Neuronal stem cell (in vitro differentiated cells): ENCODE data around the gene LRMDA.

ENCODE experiments used
- DNase-seq: peaks from one replicate; pipeline ENCODE4 v3.0.0-alpha.2; 2013; ENCODE audit warnings: low spot score
- H2AFZ ChIP-seq: one replicate; pipeline ENCODE4 v1.6.1; 2013; ENCODE audit warnings: mild to moderate bottlenecking, low read length, inconsistent platforms
- H2AK5ac ChIP-seq: 2 replicates; pipeline ENCODE4 v1.6.1; 2013; ENCODE audit warnings: low read depth, mild to moderate bottlenecking, inconsistent platforms, low read length, moderate library complexity, mixed read lengths
- H2BK120ac ChIP-seq: 2 replicates; pipeline ENCODE4 v1.6.1; 2013; ENCODE audit warnings: low read depth, mild to moderate bottlenecking, inconsistent platforms, low read length, moderate library complexity, mixed read lengths
- H2BK12ac ChIP-seq: one replicate; pipeline ENCODE4 v1.6.1; 2013; ENCODE audit warnings: low read length, inconsistent platforms
- H2BK15ac ChIP-seq: 2 replicates; pipeline ENCODE4 v1.6.1; 2013; ENCODE audit warnings: mild to moderate bottlenecking, low read length, inconsistent platforms, mixed read lengths
- H2BK5ac ChIP-seq: one replicate; pipeline ENCODE4 v1.6.1; 2013; ENCODE audit warnings: inconsistent platforms, mild to moderate bottlenecking, low read length, moderate library complexity
- H3K14ac ChIP-seq: one replicate; pipeline ENCODE4 v1.6.1; 2013; ENCODE audit warnings: low read length, inconsistent platforms
- H3K18ac ChIP-seq: 2 replicates; pipeline ENCODE4 v1.6.1; 2013; ENCODE audit warnings: low read length, inconsistent platforms
- H3K23ac ChIP-seq: 2 replicates; pipeline ENCODE4 v1.6.1; 2013; ENCODE audit warnings: low read depth, mild to moderate bottlenecking, mixed read lengths, low read length, inconsistent platforms; ENCODE audit not compliant: poor library complexity
- H3K27ac ChIP-seq: replicated peaks from 3 replicates; pipeline ENCODE4 v1.5.1; 2013; ENCODE audit warnings: low read length, inconsistent platforms
- H3K27me3 ChIP-seq, 3 experiments: 2 replicates each; pipeline ENCODE4 v1.6.1; 2013; ENCODE audit warnings: low read length in 3 of 3, mild to moderate bottlenecking in 2 of 3, inconsistent platforms in 1 of 3, low read depth in 1 of 3, mixed read lengths in 1 of 3, moderate library complexity in 1 of 3; ENCODE audit not compliant: control insufficient read depth in 3 of 3, insufficient read depth in 3 of 3
- H3K36me3 ChIP-seq, 2 donors: replicated peaks in 1 of 2; 2 replicates each; pipeline ENCODE4 v1.6.1; 2013; ENCODE audit warnings: low read length in 2 of 2; ENCODE audit not compliant: control insufficient read depth in 2 of 2, insufficient read depth in 2 of 2
- H3K4ac ChIP-seq: 2 replicates; pipeline ENCODE4 v1.6.1; 2013; ENCODE audit warnings: inconsistent platforms, mild to moderate bottlenecking, low read length, moderate library complexity
- H3K4me1 ChIP-seq, 2 donors: 1 replicate in 1 of 2; 2 replicates in 1 of 2; pipeline ENCODE4 v1.6.1; 2013; ENCODE audit warnings: low read length in 2 of 2, low read depth in 1 of 2; ENCODE audit not compliant: control insufficient read depth in 2 of 2, insufficient read depth in 1 of 2
- H3K4me2 ChIP-seq: one replicate; pipeline ENCODE4 v1.6.1; 2013; ENCODE audit warnings: mild to moderate bottlenecking, low read length, inconsistent platforms; ENCODE audit not compliant: insufficient read depth, poor library complexity, severe bottlenecking
- H3K4me3 ChIP-seq, 2 donors: 2 replicates each; pipeline ENCODE4 v1.5.1; 2013; ENCODE audit warnings: low read length in 2 of 2, mild to moderate bottlenecking in 2 of 2, inconsistent platforms in 1 of 2, moderate library complexity in 1 of 2
- H3K79me1 ChIP-seq: one replicate; pipeline ENCODE4 v1.6.1; 2013; ENCODE audit warnings: low read depth, mild to moderate bottlenecking, inconsistent platforms, low read length, moderate library complexity
- H3K9ac ChIP-seq: one replicate; pipeline ENCODE4 v1.6.1; 2013; ENCODE audit warnings: mild to moderate bottlenecking, low read depth, low read length, inconsistent platforms; ENCODE audit not compliant: poor library complexity
- H3K9me3 ChIP-seq, 2 donors: replicated peaks in 1 of 2; 2 replicates each; pipeline versions ENCODE3 to v1.6.1; 2013; ENCODE audit warnings: low read length in 2 of 2, mild to moderate bottlenecking in 2 of 2, inconsistent platforms in 1 of 2, low read depth in 1 of 2, mixed read lengths in 1 of 2, moderate library complexity in 1 of 2; ENCODE audit not compliant: control insufficient read depth in 2 of 2, insufficient read depth in 1 of 2
- H4K8ac ChIP-seq: one replicate; pipeline ENCODE4 v1.6.1; 2013; ENCODE audit warnings: low read depth, mild to moderate bottlenecking, inconsistent platforms, low read length, moderate library complexity
- H4K91ac ChIP-seq: one replicate; pipeline ENCODE4 v1.6.1; 2013; ENCODE audit warnings: low read length, low read depth, mild to moderate bottlenecking, inconsistent platforms; ENCODE audit not compliant: poor library complexity
- WGBS, 2 donors: extraction: QIAGEN DNeasy Blood & Tissue Kit; methylation state at CpG; one replicate each; pipeline ENCODE4 v1.1.7; 2013; ENCODE audit warnings: missing lambda C conversion rate in 2 of 2, mixed read lengths in 1 of 2; ENCODE audit not compliant: insufficient read length in 2 of 2, insufficient replicate concordance in 1 of 2; ENCODE audit errors: extremely low coverage in 2 of 2; 5-methylcytosine and 5-hydroxymethylcytosine counted together

The LRMDA gene

GRCh38 chr10:76089556-76090180 lies 658.2 kb downstream of the LRMDA start:
- Histone ChIP-seq H3K18ac (no peak overlapping the region), H3K14ac (no peak overlapping the region), H2BK120ac (no peak overlapping the region), H2BK5ac (no peak overlapping the region), H2AFZ (no peak overlapping the region), H3K4me1 (peaks cover 0 to 2% of the 10 kb centered on the region in 2 donors), H4K8ac (no peak overlapping the region), H3K36me3 (no peaks in the 10 kb centered on the region), H2BK15ac (no peak overlapping the region), H3K9ac (no peak overlapping the region), H3K27ac (no peak overlapping the region), H3K4me2 (no peak overlapping the region), H4K91ac (no peak overlapping the region), H3K4me3 (no peak overlapping the region), H2BK12ac (no peak overlapping the region), H3K23ac (no peak overlapping the region), H3K9me3 (no peaks in the 10 kb centered on the region), H3K79me1 (no peaks in the 10 kb centered on the region), H2AK5ac (no peak overlapping the region), H3K4ac (no peak overlapping the region), H3K27me3 (no peaks in the 10 kb centered on the region)
- DNase-seq: no peak
- no CpG with 5 or more reads among the region's 12 CpGs for WGBS, 2 donors

GRCh38 chr10:76091926-76092325 lies 660.5 kb downstream of the LRMDA start:
- Histone ChIP-seq H3K18ac (no peak overlapping the region), H4K8ac (no peak overlapping the region), H3K27ac (no peak overlapping the region), H2BK12ac (no peak overlapping the region), H3K9me3 (no peaks in the 10 kb centered on the region), H3K4me3 (no peak overlapping the region), H2AK5ac (no peak overlapping the region), H2BK15ac (no peak overlapping the region), H4K91ac (no peak overlapping the region), H3K9ac (no peak overlapping the region), H3K23ac (no peak overlapping the region), H3K4me2 (no peak overlapping the region), H2BK120ac (no peak overlapping the region), H3K36me3 (no peaks in the 10 kb centered on the region), H3K4me1 (peaks cover 0 to 2% of the 10 kb centered on the region in 2 donors), H3K4ac (no peak overlapping the region), H2AFZ (no peak overlapping the region), H3K14ac (no peak overlapping the region), H3K27me3 (no peaks in the 10 kb centered on the region), H2BK5ac (no peak overlapping the region), H3K79me1 (no peaks in the 10 kb centered on the region)
- no CpG with 5 or more reads among the region's 1 CpG for WGBS, 2 donors
- DNase-seq: no peak

- no peak for DNase-seq
- Histone ChIP-seq H3K9me3 (no peaks in the 10 kb centered on the region), H3K79me1 (no peaks in the 10 kb centered on the region), H2BK12ac (no peak overlapping the region), H3K4me1 (peaks cover 3 to 8% of the 10 kb centered on the region in 2 donors), H3K36me3 (no peaks in the 10 kb centered on the region), H3K4me3 (no peak overlapping the region), H3K4me2 (no peak overlapping the region), H3K9ac (no peak overlapping the region), H2BK15ac (no peak overlapping the region), H3K27me3 (no peaks in the 10 kb centered on the region), H2AFZ (peak overlapping the region; percentile 41), H3K23ac (no peak overlapping the region), H3K14ac (no peak overlapping the region), H3K27ac (peak overlapping the region; percentile 34), H2BK120ac (no peak overlapping the region), H3K4ac (no peak overlapping the region), H2BK5ac (no peak overlapping the region), H2AK5ac (no peak overlapping the region), H4K8ac (no peak overlapping the region), H3K18ac (peak overlapping the region; percentile 30), H4K91ac (no peak overlapping the region)
- WGBS, 2 donors: no CpG with 5 or more reads among the region's 6 CpGs
Observed at GRCh38 chr10:76106611-76107010, 675.2 kb downstream of the LRMDA start.

- H3K23ac ChIP-seq: no peak overlapping the region
- H3K4me1 ChIP-seq: peaks cover 8 to 23% of the 10 kb centered on the region in 2 donors
- H2AK5ac ChIP-seq: no peak overlapping the region
- DNase-seq: no peak
- no peak overlapping the region for H3K4me2 ChIP-seq
- no peak overlapping the region for H2BK5ac ChIP-seq
- no peak overlapping the region for H3K27ac ChIP-seq
- H3K4me3 ChIP-seq: peak overlapping the region in 1 of 2 donors; percentile 49
- H3K36me3 ChIP-seq: no peaks in the 10 kb centered on the region
- no peak overlapping the region for H2AFZ ChIP-seq
- WGBS, 2 donors: no CpG with 5 or more reads among the region's 4 CpGs
- H2BK12ac ChIP-seq: no peak overlapping the region
- H3K14ac ChIP-seq: no peak overlapping the region
- no peaks in the 10 kb centered on the region for H3K27me3 ChIP-seq
- no peak overlapping the region for H4K8ac ChIP-seq
- H3K18ac ChIP-seq: peak overlapping the region; percentile 15
- H3K9ac ChIP-seq: no peak overlapping the region
- no peak overlapping the region for H2BK15ac ChIP-seq
- no peak overlapping the region for H3K4ac ChIP-seq
- no peak overlapping the region for H4K91ac ChIP-seq
- H2BK120ac ChIP-seq: no peak overlapping the region
- H3K9me3 ChIP-seq: no peaks in the 10 kb centered on the region
- no peaks in the 10 kb centered on the region for H3K79me1 ChIP-seq
Observed at GRCh38 chr10:76108563-76109359, 677.3 kb downstream of the LRMDA start.
